SK-N-SH treated with all-trans-retinoic acid at 6 μM for 48 hours (cell line): ENCODE results near the gene ENTPD2.
"Not testable (repeated sequence)": the region's sequence is repeated elsewhere in the genome, so short reads cannot be mapped to it uniquely, and the experiment has no call there.

Experiments
- ATAC-seq: fragments of 200-7000 bp; cut with Tn5 transposase; 3 replicates; pipeline ENCODE4 v1.9.1; 2020; ENCODE audit warnings: mild to moderate bottlenecking, moderate library complexity
- ARNTL ChIP-seq: fragments of 450-650 bp; formaldehyde crosslinking; IDR thresholded peaks from 2 replicates; pipeline ENCODE4 v1.5.0; 2020; ENCODE audit warnings: low read depth, mild to moderate bottlenecking, moderate library complexity, borderline replicate concordance
- BACH2 ChIP-seq: fragments of 250-450 bp; sonication (Bioruptor Pico); IDR thresholded peaks from 2 replicates; pipeline ENCODE4 v1.9.0; 2021; ENCODE audit warnings: mild to moderate bottlenecking, borderline replicate concordance
- CREB5 ChIP-seq: fragments of 250-450 bp; sonication (Bioruptor Pico); IDR thresholded peaks from 2 replicates; pipeline ENCODE4 v1.5.1; 2020; ENCODE audit warnings: low read depth, mild to moderate bottlenecking, moderate library complexity
- CSDC2 ChIP-seq: fragments of 250-450 bp; sonication (Bioruptor Pico); IDR thresholded peaks from 2 replicates; pipeline ENCODE4 v1.5.0; 2020; ENCODE audit warnings: mild to moderate bottlenecking, moderate library complexity
- CSRNP3 ChIP-seq: fragments of 250-450 bp; sonication (Bioruptor Pico); IDR thresholded peaks from 2 replicates; pipeline ENCODE4 v1.5.1; 2021; ENCODE audit warnings: mild to moderate bottlenecking, moderate library complexity
- ESRRG ChIP-seq: fragments of 250-450 bp; sonication (Bioruptor Pico); IDR thresholded peaks from 2 replicates; pipeline ENCODE4 v1.6.1; 2021; ENCODE audit warnings: mild to moderate bottlenecking
- GLIS3 ChIP-seq: fragments of 250-450 bp; sonication (Bioruptor Pico); IDR thresholded peaks from 2 replicates; pipeline ENCODE4 v1.5.0; 2020; ENCODE audit warnings: mild to moderate bottlenecking, moderate library complexity
- ISL1 ChIP-seq: fragments of 250-450 bp; sonication (Bioruptor Pico); IDR thresholded peaks from 2 replicates; pipeline ENCODE4 v2.1.2; 2022; ENCODE audit warnings: mild to moderate bottlenecking, moderate library complexity
- OSR1 ChIP-seq: fragments of 250-450 bp; sonication (Bioruptor Pico); IDR thresholded peaks from 2 replicates; pipeline ENCODE4 v1.8.0; 2022; ENCODE audit warnings: moderate library complexity, mild to moderate bottlenecking, inconsistent platforms
- PATZ1 ChIP-seq: fragments of 250-450 bp; sonication (Bioruptor Pico); IDR thresholded peaks from 2 replicates; pipeline ENCODE4 v1.8.0; 2020; ENCODE audit warnings: mild to moderate bottlenecking, moderate library complexity, borderline replicate concordance
- PPARA ChIP-seq: fragments of 250-450 bp; sonication (Bioruptor Pico); IDR thresholded peaks from 2 replicates; pipeline ENCODE4 v1.5.0; 2020; ENCODE audit warnings: mild to moderate bottlenecking, borderline replicate concordance
- RARB ChIP-seq: fragments of 250-450 bp; sonication (Bioruptor Pico); IDR thresholded peaks from 2 replicates; pipeline ENCODE4 v1.8.0; 2021; ENCODE audit warnings: mild to moderate bottlenecking, moderate library complexity
- SNAI2 ChIP-seq: fragments of 250-450 bp; sonication (Bioruptor Pico); IDR thresholded peaks from 2 replicates; pipeline ENCODE4 v1.5.0; 2020; ENCODE audit warnings: mild to moderate bottlenecking, moderate library complexity
- TCF4 ChIP-seq: fragments of 250-450 bp; sonication (Bioruptor Pico); IDR thresholded peaks from 2 replicates; pipeline ENCODE4 v1.8.0; 2021; ENCODE audit warnings: mild to moderate bottlenecking, moderate library complexity, borderline replicate concordance
- TSHZ2 ChIP-seq: fragments of 250-450 bp; sonication (Bioruptor Pico); IDR thresholded peaks from 2 replicates; pipeline ENCODE4 v1.5.0; 2020; ENCODE audit warnings: mild to moderate bottlenecking, moderate library complexity
- ZC3H10 ChIP-seq: fragments of 250-450 bp; sonication (Bioruptor Pico); IDR thresholded peaks from 2 replicates; pipeline ENCODE4 v1.5.1; 2021; ENCODE audit warnings: mild to moderate bottlenecking, moderate library complexity
- ZFP3 ChIP-seq: fragments of 250-450 bp; sonication (Bioruptor Pico); IDR thresholded peaks from 2 replicates; pipeline ENCODE4 v1.5.0; 2020; ENCODE audit warnings: mild to moderate bottlenecking, moderate library complexity
- ZNF565 ChIP-seq: fragments of 450-650 bp; formaldehyde crosslinking; conservative IDR thresholded peaks from 2 replicates; pipeline ENCODE4 v1.5.0; 2020; ENCODE audit warnings: low read depth, mild to moderate bottlenecking, moderate library complexity
- ZNF70 ChIP-seq: fragments of 450-650 bp; formaldehyde crosslinking; IDR thresholded peaks from 2 replicates; pipeline ENCODE4 v1.5.0; 2020; ENCODE audit warnings: mild to moderate bottlenecking, moderate library complexity

Gene ENTPD2

GRCh38 chr9:137063311-137064026, 9.6 kb upstream of the ENTPD2 start:
- TF ChIP-seq ISL1 (CRISPR knock-in tag): no peak
- no peak for TF ChIP-seq CSRNP3 (CRISPR knock-in tag)
- TF ChIP-seq GLIS3 (CRISPR knock-in tag): no peak
- TF ChIP-seq TSHZ2 (CRISPR knock-in tag): no peak
- TF ChIP-seq ZC3H10 (CRISPR knock-in tag): no peak
- no peak; the same call in 2 of the 3 replicates for ATAC-seq

- ATAC-seq: not testable (repeated sequence)
These were observed 8.9 kb upstream of the ENTPD2 start for GRCh38 chr9:137062798-137063197.

GRCh38 chr9:137062384-137062783, 8.5 kb upstream of the ENTPD2 start:
- TF ChIP-seq TSHZ2 (CRISPR knock-in tag) (no peak), ZNF70 (CRISPR knock-in tag) (no peak), CSDC2 (no peak), BACH2 (CRISPR knock-in tag) (no peak), ZFP3 (no peak), ISL1 (CRISPR knock-in tag) (no peak), ESRRG (CRISPR knock-in tag) (no peak), RARB (CRISPR knock-in tag) (no peak), PPARA (CRISPR knock-in tag) (no peak), ZNF565 (no peak), OSR1 (no peak), SNAI2 (CRISPR knock-in tag) (no peak), CREB5 (no peak), ARNTL (no peak), TCF4 (no peak), ZC3H10 (CRISPR knock-in tag) (no peak), PATZ1 (no peak)
- TF ChIP-seq, all 23 proteins: peak for 0
- ATAC-seq: no peak
